Heart left ventricle (tissue), 16 donors: ENCODE measurements around the gene KANK2. TPM values are rescaled to one million over a fixed set of nuclear protein-coding genes. Genes with fewer than 3 reads are reported as not detected.

ENCODE experiments used
- ATAC-seq, 4 donors: fragments of 200-7000 bp; cut with Tn5 transposase; one replicate each; pipeline ENCODE4 v1.9.1; 2020 to 2022; ENCODE audit warnings: moderate library complexity in 4 of 4, mild to moderate bottlenecking in 3 of 4, moderate number of reproducible peaks in 1 of 4
- DNase-seq, 5 donors: peaks; one replicate each; pipeline ENCODE4 v3.0.0-alpha.2; 2020
- H3K27ac ChIP-seq, 12 donors: fragments of 200-600 bp; sonication (generic) in 4 of 12; one replicate each; pipeline versions ENCODE4 v1.5.0 to v1.8.0; 2016 to 2022; ENCODE audit warnings: mild to moderate bottlenecking in 2 of 12
- H3K27me3 ChIP-seq, 9 donors: fragments of 200-600 bp; sonication (generic) in 2 of 9; one replicate each; pipeline versions ENCODE4 v1.5.1 to v1.8.0; 2016 to 2022; ENCODE audit warnings: mild to moderate bottlenecking in 3 of 9
- H3K36me3 ChIP-seq, 9 donors: fragments of 200-600 bp; sonication (generic) in 2 of 9; one replicate each; pipeline versions ENCODE4 v1.5.0 to v1.8.0; 2018 to 2022; ENCODE audit warnings: mild to moderate bottlenecking in 2 of 9
- H3K4me1 ChIP-seq, 12 donors: fragments of 200-600 bp; sonication (generic) in 4 of 12; one replicate each; pipeline versions ENCODE4 v1.5.0 to v1.8.0; 2016 to 2022; ENCODE audit warnings: mild to moderate bottlenecking in 3 of 12
- H3K4me3 ChIP-seq, 12 donors: fragments of 200-600 bp; sonication (generic) in 4 of 12; one replicate each; pipeline versions ENCODE4 v1.5.0 to v1.8.0; 2017 to 2022; ENCODE audit warnings: mild to moderate bottlenecking in 9 of 12, moderate library complexity in 4 of 12
- H3K9me3 ChIP-seq, 12 donors: fragments of 200-600 bp; sonication (generic) in 4 of 12; one replicate each; pipeline versions ENCODE4 v1.5.0 to v1.8.0; 2016 to 2022; ENCODE audit warnings: mild to moderate bottlenecking in 1 of 12
- POLR2A ChIP-seq, 2 donors: fragments of 450-650 bp; IDR thresholded peaks; one replicate each; pipeline ENCODE4 v1.6.1; 2017; ENCODE audit warnings: antibody characterized with exemption in 2 of 2, mild to moderate bottlenecking in 2 of 2, moderate library complexity in 2 of 2
- WGBS, 4 donors: extraction: QIAGEN DNeasy Blood & Tissue Kit in 2 of 4; methylation state at CpG; one replicate each; pipeline versions ENCODE4 v1.1.5 to v1.1.7; 2013 to 2018; 5-methylcytosine and 5-hydroxymethylcytosine counted together
- intact Hi-C, 10 donors: fragments of 100-400 bp; cut with DNase I; formaldehyde crosslinking; loops; one replicate each; pipeline versions ENCODE4 v1.11.1 to v1.14.2; 2022
- polyA plus RNA-seq, 2 donors: library from polyadenylated mRNA; stranded (reverse); fragments of 200-250 nt; gene quantifications; one replicate each; pipeline ENCODE4 v1.2.3, GENCODE V29; 2013
- total RNA-seq, 9 donors: library from RNA; depleted of rRNA in 2 of 9; stranded (reverse); fragments of >200 nt in 2 of 9; fragmentation: NEBNext Ultra II Directional in 3 of 9; extraction: Animal tissue kit (Norgen Biotek cat#: 25700) in 3 of 9; gene quantifications; one replicate each; pipeline versions ENCODE4 v1.1.0 to v1.2.4, GENCODE V29; 2016 to 2023
- TF ChIP-seq, protein P1 (sequence below), 12 donors: fragments of 200-600 bp; sonication (generic) in 4 of 12; IDR thresholded peaks; one replicate each; pipeline versions ENCODE4 v1.5.0 to v1.8.0; 2018 to 2022; ENCODE audit warnings: antibody characterized with exemption in 12 of 12, mild to moderate bottlenecking in 5 of 12
- donor health status: ischemic (EF 13 %, LVEDD 7.1; RV severe dilation, severe dysfunction).
- donor health status: healthy with polysubstance abuse.
- donor health status: DM: no; HTN: yes; CAD: no.
- donor health status: DM: no; HTN: no; CAD: no.
- donor health status: ischemic (EF 25% LVEDD 6.9; RV normal size, moderate dysfunction).
- donor health status: ischemic (EF 25% LVEDD 5.7; RV mildly dilated, moderate dysfunction).
- donor health status: healthy.
- donor health status: DM: yes; HTN: yes; CAD: no.
- donor health status: ischemic (EF 35%, LVEDD 5.7; RV mildly dilated, moderate dysfunction).
- donor health status: nonischemic (EF 11% LVEDD 7.7; RV severe dilation, severe dysfunction).
- donor health status: DM: yes; HTN: yes; CAD: no.
- donor health status: PGD.
- donor health status: ischemic (EF 29% LVEDD 5.4; RV normal size, mild dysfunction).
- donor health status: nonischemic (EF 23%, LVEDD 6.1; RV moderate dilation, normal function).

Gene KANK2
- total and polyA plus RNA-seq, 11 donors, result 232 to 1,831 (median 294) TPM

DNA sequence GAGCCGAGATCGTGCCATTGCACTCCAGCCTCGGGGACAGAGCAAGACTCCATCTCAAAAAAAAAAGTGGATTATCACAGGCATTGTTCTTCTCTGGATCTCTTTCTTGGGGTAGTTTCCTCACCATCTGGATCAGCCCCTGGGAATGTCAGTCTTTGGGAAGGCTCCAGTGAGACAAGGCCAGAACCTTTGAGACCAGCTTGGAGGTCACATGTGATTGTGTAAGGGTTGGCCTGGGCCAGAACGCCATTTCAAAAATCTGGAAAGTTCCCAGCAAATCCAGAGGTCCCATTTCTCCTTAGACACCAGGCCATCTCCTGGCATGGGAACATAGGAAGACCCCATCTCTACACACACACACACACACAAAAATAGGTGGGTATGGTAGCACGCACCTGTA is 27.8 kb upstream of the KANK2 start:
- peaks cover 0 to 13% (median 0%) of the 10 kb centered on the region in 12 donors for H3K9me3 ChIP-seq
- peaks cover 0 to 98% (median 73%) of the 10 kb centered on the region in 9 donors for H3K36me3 ChIP-seq
- H3K27me3 ChIP-seq, result no peaks in the 10 kb centered on the region
- no peak overlapping the region for H3K27ac ChIP-seq
- DNase-seq, result no peak
- no peaks in the 10 kb centered on the region for H3K4me1 ChIP-seq
- H3K4me3 ChIP-seq, result no peak overlapping the region
- TF ChIP-seq POLR2A (IDR thresholded peaks at IDR 0.05), result no peak
- TF ChIP-seq, protein P1, sequence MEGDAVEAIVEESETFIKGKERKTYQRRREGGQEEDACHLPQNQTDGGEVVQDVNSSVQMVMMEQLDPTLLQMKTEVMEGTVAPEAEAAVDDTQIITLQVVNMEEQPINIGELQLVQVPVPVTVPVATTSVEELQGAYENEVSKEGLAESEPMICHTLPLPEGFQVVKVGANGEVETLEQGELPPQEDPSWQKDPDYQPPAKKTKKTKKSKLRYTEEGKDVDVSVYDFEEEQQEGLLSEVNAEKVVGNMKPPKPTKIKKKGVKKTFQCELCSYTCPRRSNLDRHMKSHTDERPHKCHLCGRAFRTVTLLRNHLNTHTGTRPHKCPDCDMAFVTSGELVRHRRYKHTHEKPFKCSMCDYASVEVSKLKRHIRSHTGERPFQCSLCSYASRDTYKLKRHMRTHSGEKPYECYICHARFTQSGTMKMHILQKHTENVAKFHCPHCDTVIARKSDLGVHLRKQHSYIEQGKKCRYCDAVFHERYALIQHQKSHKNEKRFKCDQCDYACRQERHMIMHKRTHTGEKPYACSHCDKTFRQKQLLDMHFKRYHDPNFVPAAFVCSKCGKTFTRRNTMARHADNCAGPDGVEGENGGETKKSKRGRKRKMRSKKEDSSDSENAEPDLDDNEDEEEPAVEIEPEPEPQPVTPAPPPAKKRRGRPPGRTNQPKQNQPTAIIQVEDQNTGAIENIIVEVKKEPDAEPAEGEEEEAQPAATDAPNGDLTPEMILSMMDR (IDR thresholded peaks at IDR 0.05), result no peak
- 81 to 91% (median 84%) methylated on average over 5 of the region's 5 CpGs for WGBS, 4 donors
- peak in 2 of 4 donors; percentile 54 to 55 for ATAC-seq
- intact Hi-C loops, result no loop called here

DNA sequence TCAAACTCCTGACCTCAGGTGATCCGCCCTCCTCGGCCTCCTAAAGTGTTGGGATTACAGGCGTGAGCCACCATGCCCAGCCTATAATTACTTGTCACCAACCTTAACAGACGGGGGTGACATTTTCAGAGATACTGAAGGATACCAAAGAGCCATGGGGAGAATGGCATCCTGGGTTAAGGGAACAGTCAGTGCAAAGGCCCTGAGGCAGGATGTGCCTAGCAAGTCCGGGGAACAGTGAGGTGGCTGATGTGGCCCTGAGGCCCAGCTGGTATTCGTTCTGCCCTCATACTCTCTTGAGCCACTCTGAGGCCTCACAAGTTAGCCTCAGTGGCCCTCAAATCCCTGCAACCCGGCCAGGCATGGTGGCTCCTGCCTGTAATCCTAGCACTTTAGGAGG is 27.1 kb upstream of the KANK2 start:
- 89 to 97% (median 96%) methylated on average over 3 to 7 of the region's 7 CpGs for WGBS, 4 donors
- Histone ChIP-seq H3K4me3 (no peak overlapping the region), H3K4me1 (no peaks in the 10 kb centered on the region), H3K9me3 (peaks cover 0 to 13% (median 0%) of the 10 kb centered on the region in 12 donors), H3K27ac (no peak overlapping the region), H3K27me3 (no peaks in the 10 kb centered on the region), H3K36me3 (peaks cover 0 to 98% (median 74%) of the 10 kb centered on the region in 9 donors)
- TF ChIP-seq POLR2A (IDR thresholded peaks at IDR 0.05), result no peak
- TF ChIP-seq, protein P1 (IDR thresholded peaks at IDR 0.05), result no peak
- intact Hi-C loops, result no loop called here
- DNase-seq, result no peak
- no peak for ATAC-seq

DNA sequence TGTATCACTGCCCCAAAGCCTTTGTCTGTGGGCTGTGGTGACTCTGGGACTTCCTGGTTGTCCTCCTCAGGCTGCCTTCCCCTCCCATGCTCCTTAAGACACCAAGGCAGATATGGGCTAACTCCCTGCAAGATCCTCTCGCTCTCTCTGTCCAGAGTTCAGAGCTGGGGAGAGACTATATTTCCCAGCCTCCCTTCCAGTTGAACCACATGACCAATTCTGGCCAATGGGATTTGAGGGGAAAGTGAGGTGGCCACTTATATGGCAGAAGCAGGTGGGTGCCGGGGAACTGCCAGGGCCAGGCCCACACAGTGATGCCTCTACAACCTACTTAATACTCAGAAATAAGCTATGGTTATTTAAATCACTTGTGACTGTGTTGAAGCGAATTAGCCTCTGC is 25.9 kb upstream of the KANK2 start:
- Histone ChIP-seq H3K4me1 (no peaks in the 10 kb centered on the region), H3K4me3 (no peak overlapping the region), H3K27ac (no peak overlapping the region), H3K9me3 (peaks cover 0 to 13% (median 0%) of the 10 kb centered on the region in 12 donors), H3K36me3 (peaks cover 0 to 96% (median 72%) of the 10 kb centered on the region in 9 donors), H3K27me3 (no peaks in the 10 kb centered on the region)
- TF ChIP-seq POLR2A (IDR thresholded peaks at IDR 0.05), result no peak
- TF ChIP-seq, protein P1 (IDR thresholded peaks at IDR 0.05), result no peak
- intact Hi-C loops, result no loop called here
- DNase-seq (no peak), ATAC-seq (no peak)
- 90 to 99% (median 97%) methylated on average over 3 of the region's 3 CpGs for WGBS, 4 donors

DNA sequence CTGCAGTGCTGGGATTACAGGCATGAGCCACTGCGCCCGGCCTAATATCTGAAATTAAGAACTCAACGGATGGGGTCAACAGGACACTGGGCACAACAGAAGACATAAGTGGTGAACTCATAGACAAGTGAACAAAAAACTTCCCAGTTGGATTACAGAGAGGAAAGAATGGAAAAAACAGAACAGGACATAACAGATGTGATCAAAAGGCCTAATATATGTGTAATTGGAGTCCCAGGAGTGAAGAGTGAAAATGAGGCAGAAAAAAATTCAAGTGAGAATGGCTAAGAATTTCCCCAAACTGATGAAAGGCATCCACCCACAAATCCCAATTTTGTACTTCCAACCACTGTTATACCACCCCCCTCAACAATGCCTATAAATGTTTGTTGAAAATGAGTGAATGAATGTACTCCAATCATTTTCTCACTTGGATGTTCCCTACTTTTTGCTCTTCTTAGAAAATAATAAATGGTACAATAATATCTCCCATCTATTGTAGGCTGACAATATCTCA is 23.8 kb upstream of the KANK2 start:
- intact Hi-C loops, result no loop called here
- Histone ChIP-seq H3K9me3 (peaks cover 0 to 13% (median 0%) of the 10 kb centered on the region in 12 donors), H3K4me1 (no peaks in the 10 kb centered on the region), H3K27ac (no peak overlapping the region), H3K27me3 (no peaks in the 10 kb centered on the region), H3K36me3 (peaks cover 0 to 96% (median 70%) of the 10 kb centered on the region in 9 donors), H3K4me3 (no peak overlapping the region)
- TF ChIP-seq POLR2A (IDR thresholded peaks at IDR 0.05), result no peak
- TF ChIP-seq, protein P1 (IDR thresholded peaks at IDR 0.05), result no peak
- no peak for ATAC-seq
- no peak for DNase-seq
- 98 to 99% (median 99%) methylated on average over 3 of the region's 3 CpGs for WGBS, 4 donors
